DLD1 (cell line): ENCODE data around the gene CMIP.

Experiments used
- in situ Hi-C: cut with HindIII; loops from 2 replicates; pipeline ENCODE4 v1.10.0; 2017; ENCODE audit warnings: low sequenced_read_pairs

The CMIP gene

DNA sequence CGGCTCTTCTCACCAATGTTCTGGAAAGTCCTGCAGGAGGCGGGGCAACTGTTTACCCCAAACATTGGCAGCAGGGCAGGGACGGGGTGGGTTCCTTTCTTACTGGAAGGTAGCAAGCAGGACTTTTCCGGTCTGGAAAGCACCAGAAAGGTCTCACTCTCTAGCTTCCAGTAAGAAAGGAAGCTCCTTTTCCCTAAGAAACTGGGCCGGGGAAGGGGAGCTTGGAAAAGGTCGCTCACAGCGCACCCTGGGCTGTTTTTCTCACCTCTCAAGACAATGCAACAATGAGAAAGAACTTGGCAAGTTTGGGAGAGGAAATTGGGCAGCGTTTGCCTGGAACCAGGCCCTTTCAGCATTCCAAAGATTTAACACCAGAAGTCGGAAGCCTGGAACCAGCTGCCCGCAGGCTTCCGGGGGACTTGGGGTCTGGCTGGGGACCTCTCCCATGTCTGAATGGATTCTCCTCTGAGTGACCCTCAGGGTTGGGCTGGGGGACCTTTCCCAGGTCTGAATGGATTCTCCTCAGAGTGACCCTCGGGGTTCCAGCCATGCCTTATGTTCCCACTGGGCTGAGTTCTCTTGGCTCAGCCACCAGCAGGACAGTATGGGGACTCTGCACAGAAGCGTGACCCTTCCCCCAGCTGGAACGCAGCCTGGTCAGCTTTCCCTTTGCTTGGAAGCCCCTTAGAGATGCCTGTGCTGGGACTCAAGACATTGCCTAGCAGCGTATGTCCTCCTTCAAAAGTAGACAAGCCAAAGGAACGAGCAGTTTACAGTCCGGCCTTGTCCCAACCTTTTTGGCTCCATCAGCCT is 167.9 kb downstream of the CMIP start:
- in situ Hi-C loops = no loop called here

GRCh38 chr16:81614171-81614570 is 169.6 kb downstream of the CMIP start:
- in situ Hi-C loops = no loop called here

DNA sequence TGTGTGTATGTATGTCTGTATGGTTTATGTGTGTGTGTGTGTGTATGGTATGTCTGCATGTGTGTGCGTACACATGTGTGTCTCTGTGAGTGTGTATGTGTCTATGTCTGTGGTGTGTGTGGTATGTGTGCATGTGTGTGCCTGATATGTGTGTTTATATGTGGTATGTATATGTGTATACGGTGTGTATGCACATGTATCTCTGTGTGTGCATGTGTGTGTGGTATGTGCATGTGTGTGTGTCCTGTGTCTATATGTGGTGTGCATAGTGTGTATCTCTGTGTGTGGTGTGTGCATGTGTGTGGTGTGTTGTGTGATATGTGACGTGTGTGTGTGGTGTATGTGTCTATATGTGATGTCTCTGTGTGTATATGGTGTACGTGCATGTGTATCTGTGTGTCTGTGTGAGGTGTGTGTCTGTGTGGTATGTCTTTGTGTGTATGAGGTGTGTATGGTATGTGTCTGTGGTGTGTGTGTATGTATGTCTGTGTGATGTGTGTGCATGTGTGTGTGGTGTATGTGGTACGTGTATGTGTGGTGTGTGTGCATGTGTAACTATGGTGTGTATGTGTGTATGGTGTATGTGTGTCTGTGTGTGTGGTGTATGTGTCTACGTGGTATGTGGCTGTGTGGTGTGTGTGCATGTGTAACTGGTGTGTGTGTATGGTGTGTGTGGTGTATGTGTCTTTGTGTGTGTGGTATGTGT is 170.2 kb downstream of the CMIP start:
- in situ Hi-C loops = no loop called here

DNA sequence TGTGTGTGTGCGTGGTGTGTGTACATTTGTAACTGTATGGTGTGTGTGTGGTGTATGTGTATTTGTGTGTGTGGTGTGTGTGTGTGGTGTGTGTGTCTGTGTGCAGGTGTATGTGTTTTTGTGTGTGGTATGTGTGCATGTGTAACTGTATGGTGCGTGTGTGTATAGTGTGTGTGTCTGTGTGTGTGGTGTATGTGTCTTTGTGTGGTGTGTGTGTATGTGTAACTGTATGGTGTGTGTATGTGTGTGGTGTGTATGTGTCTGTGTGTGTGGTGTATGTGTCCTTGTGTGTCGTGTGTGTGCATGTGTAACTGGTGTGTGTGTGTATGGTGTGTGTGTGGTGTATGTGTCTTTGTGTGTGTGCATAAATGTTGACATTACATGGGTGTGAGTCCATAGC is 170.8 kb downstream of the CMIP start:
- in situ Hi-C loops = no loop called here

- in situ Hi-C loops = no loop called here
Measured at GRCh38 chr16:81615833-81616232, 171.2 kb downstream of the CMIP start.

GRCh38 chr16:81616321-81617020 is 171.9 kb downstream of the CMIP start:
- in situ Hi-C loops = no loop called here

- in situ Hi-C loops = no loop called here
Measured at GRCh38 chr16:81617021-81617346, 172.4 kb downstream of the CMIP start.

DNA sequence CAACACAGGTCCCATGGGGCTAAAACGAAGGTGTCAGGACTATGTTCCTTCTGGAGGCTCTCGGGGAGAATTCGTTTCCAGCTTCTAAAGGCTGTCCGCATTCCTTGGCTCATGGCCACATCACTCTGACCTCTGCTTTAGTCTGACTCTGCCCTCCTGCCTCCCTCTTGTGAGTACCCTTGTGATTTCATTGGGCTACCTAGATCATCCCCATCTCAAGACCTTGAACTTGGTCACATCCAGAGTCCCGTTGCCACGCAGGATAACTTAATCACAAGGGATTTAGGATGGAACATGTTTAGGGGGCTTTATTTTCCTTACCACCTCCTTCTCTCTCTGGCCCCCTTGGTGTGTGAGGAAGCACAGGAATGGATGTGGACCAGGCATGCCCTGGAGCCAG is 173.6 kb downstream of the CMIP start:
- in situ Hi-C loops = no loop called here

DNA sequence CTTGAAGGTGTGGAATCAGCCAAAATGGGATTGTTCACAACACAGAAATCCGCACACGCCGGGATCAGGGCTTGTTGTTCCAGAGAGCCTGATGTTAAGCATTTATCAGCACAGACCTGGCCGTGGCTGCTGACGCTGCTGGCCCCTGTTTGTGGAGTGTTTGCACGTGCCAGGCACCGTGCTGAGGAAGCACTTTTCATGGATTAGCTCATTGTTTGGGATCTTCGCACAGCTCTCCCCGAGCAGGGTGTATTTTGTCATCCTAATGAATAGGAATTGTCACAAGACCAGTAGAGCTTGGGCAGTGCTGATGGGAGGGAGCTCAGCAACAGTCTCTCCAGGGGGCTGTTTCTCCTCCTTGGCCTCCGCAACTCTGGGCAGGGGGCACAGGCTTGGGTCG is 174.1 kb downstream of the CMIP start:
- in situ Hi-C loops = no loop called here

DNA sequence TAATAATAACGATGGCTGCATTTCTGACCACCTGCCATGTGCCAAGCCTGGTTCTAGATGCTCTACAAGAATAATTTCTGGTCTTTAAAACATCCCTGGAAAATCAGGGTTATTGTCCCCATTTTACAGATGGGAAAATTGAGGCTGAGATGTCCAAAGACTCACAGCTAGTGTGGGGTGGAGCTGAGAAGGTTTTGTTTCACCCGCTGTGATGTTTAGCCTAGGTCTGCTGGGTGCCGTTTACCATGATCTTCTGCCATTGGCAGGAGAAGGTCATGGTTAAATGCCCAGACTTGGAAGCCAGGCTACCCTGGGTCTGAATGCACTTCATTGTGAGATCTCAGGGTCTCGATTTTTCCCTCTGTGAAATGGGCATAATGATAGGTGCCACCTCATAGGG is 175.4 kb downstream of the CMIP start:
- in situ Hi-C loops = no loop called here

DNA sequence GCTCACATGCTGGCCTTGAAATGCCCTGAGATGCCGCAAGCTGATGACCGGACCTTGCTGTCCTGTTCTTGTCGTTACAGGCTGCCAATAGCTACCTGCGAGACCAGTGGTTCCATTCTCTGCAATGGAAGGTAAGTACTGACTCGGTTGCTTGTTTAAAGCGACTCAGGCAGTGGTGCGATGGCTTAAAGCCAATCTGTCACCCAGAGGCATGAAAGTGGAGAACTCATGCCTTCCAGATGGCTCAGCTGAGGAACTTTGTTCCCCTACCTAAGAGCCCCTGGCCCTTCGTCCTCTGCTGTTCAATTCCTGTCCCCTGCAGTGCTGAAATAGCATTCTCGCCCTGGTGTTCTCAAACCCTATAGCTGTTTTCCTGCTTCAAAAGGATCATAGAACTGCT is 176.2 kb downstream of the CMIP start:
- in situ Hi-C loops = no loop called here

GRCh38 chr16:81621496-81621895 is 176.9 kb downstream of the CMIP start:
- in situ Hi-C loops = no loop called here

DNA sequence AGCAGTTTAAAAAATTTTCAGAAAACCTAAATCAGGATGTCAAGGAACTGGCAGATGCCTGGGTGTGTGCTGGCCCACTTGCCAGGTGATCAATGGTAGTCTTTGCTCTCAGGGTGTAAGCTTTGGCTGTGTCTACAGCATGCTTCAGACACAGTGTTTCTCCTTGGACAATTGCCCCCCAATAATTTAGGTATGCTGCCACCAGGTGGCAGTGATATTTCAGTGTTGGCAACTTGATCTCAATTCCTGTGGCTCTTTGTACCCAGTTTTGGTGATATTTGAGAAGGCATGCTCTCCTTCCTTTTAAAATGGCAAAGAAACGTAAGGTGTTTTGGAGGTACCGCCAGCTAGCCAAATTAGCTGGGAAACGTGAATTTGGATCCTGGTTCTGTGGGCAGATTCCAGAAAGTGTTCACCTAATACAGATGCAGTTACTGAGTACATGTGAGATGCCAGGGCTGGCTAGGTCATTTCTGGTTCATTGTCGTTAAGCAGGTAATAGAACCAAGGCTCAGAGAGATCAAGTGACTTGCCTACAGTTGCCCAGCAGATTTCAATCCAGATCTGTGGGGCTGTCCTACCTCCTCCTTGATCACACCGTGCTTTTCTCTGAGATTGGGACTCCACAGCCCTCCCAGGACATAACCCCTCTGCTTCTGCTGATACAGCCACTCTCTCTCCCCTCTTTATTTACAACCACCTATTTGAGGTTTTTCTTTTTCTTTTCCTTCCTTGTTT is 178.9 kb downstream of the CMIP start:
- in situ Hi-C loops = no loop called here

- in situ Hi-C loops = no loop called here
Measured at GRCh38 chr16:81624403-81624759, 179.8 kb downstream of the CMIP start.

DNA sequence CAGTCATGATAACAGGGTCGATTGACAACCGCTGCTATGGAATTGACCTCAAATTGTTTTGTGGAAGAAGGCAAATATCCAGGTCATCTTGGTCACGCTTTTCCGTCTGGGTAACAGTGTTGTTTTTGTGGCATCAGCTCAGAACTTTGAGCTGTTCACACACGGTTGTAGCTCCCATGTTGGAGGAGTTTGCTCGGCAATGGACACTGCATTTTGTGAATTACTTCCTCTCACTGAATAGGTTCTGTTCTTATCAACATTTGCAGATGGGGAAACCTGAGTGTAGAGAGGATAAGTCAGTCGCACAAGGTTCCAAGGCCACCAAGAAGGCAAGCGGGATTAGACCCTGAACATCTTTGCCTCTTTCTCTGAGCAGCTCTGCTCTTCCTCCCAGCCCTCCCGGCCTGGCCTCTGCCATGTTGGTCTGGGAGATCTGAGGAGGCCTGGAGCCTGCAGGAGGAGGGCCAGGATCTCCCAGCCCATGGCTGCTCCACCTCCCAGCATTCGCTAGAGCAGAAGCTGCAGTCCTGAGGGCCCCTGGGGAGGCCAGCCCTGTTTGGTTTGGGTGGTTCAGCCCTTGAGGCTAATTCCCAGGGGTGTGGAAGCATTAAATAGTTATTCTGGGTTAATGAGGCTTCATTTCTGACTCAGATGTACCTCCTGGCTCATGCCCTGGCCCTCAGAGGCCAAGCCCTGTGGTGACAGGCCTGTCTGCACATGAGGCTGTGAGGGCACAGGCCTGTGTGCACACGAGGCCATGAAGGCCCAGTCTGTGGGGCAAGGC is 180.3 kb downstream of the CMIP start:
- in situ Hi-C loops = no loop called here

GRCh38 chr16:81625544-81626153 is 181.0 kb downstream of the CMIP start:
- in situ Hi-C loops = no loop called here

DNA sequence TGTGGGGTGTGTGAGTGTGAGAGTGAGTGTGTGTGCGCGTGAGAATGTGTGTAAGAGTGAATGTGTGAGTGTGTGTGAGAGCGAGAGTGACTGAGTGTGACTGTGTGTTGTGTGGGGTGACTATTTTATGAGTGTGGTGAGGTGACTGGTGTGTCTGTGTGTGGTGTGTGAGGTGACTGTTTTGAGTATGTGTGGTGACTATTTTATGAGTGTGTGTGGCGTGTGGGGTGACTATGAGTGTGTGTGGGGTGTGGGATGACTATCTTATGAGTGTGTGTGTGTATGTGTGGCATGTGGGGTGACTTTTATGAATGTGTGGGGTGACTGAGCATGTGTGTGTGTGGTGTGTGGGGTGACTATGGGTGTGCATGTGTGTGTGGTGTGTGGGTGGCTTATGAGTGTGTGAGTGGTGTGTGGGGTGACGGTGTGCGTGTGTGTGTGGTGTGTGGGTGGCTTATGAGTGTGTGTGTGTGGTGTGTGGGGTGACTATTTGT is 181.6 kb downstream of the CMIP start:
- in situ Hi-C loops = no loop called here

DNA sequence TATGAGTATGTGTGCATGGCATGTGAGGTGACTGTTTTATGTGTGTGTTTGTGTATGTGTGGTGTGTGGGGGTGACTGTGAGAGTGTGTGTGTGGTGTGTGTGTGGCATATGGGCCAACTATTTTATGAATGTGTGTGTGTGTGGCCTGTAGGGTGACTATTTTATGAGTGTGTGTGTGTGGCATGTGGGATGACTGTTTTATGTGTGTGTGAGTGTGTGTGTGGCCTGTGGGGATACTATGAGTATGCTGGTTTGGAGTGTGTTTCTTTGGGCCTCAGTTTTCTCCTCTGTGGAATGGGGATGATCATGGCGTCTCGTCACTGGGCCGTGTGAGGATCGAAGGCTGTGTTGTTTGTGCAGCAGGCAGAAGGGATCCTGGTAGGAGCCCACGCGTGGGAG is 182.4 kb downstream of the CMIP start:
- in situ Hi-C loops = no loop called here

DNA sequence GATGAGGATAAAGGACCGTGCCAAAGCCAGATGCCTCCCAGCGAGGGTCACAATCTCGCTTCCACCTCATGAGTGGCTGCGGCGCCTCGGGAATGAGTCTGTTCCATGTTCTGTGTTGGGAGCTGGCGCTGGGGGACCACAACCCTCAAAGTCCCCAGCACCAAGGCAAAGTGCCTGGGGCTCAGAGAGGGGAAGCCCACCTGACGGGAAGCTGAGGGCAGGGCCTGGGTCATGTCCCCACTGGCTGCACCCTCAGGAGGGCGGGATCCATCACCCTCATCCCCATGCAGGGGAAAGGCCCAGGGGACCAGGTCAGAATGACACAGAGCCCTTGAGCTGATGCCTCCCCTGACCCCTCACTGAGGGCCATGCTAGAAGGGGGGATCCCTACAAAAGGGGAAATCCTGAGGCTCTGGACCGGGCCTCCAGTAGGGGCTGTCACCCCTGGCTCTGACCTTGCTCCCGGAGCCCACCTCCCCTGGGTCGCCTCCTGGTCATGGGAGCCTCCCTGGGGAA is 183.2 kb downstream of the CMIP start:
- in situ Hi-C loops = no loop called here
